Superior temporal gyrus (tissue), 1 donor: ENCODE measurements around the gene ALG14.
"Not testable (repeated sequence)": the region's sequence is repeated elsewhere in the genome, so short reads cannot be mapped to it uniquely, and the experiment has no call there.

Experiments
- DNase-seq: peaks from one replicate; pipeline ENCODE4 v3.0.0-alpha.2; 2016; ENCODE audit errors: extremely low spot score

Gene ALG14

DNA sequence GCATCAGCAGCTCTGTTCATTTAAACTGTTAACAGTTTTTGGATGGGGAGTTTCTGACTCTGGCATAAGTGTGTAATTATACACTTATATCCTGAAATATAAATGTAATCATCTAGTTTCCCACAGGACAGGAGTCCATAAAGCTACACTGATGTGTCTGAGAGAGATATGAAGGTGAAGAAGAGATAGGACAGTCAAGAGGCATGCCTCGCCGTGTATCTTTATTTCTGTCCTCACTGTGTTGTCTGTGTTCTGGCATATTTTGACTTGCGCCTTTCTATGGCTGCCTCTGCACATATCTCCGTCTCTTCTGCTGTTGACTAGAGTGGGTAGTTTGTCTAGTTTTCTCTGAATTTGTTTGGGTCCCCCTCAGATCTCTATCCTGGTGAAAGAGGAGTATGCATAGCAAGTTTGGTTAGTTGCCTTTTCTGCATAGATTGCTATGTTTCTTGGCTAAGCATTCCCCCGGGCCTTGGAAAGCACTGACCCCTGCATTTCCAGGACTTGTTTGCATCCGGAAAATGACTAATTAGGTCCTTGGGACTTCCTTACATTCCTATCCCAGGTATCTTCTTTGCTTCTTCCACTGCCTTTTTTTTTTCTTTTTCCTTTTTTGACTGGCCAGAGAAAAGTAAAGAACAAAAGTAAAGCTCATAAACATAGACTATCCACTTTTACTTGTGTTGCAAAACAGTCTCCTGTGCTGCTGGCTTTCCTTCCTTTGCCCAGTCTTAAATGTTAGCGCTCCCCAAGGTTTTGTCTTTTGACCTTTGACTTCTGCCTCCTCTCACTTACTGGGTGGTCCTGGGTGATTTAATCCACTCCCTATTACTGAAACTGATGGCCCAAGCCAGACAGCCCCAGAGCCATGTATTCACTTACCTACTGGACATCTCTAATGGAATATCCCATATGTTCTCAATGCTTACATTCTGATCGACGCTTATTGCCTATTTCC is 118.2 kb downstream of the ALG14 start:
- no peak for DNase-seq

DNA sequence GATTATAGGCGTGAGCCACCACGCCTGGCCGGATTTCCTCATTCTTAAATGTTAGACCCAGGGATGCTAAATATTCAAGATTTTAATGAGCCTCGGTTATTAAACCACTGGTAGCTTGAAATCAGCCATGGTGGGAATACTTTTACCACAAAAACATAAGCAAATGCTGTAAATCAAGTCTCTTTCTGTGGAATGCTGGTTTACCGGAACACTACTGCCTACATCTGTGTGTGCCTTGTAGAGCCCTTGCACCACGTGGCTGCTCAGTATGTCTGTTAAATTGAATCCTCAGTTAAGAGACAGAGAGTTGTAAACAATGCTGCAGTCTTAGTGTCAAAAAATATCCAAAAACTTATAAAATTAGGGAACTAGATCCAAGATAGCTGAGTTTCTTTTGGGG is 119.0 kb downstream of the ALG14 start:
- DNase-seq, result no peak

DNA sequence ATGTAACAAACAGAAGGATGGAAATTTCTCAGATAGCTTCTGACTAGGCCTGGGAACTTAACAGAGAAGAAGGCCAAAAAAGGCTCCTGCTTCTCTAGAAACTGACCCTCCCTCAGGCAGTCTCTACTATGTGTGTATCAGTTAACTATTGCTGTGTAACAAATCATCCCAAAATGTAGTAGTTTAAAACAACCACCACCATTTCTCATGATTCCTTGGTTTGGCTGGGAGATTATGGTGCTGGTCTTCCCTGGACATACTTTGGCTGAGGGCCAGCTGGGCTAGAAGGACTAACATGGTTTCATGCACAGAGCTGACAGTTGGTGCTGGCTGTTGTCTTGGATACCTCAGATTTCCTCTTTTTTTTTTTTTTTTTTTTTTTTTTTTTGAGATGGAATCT is 119.6 kb downstream of the ALG14 start:
- no peak for DNase-seq

DNA sequence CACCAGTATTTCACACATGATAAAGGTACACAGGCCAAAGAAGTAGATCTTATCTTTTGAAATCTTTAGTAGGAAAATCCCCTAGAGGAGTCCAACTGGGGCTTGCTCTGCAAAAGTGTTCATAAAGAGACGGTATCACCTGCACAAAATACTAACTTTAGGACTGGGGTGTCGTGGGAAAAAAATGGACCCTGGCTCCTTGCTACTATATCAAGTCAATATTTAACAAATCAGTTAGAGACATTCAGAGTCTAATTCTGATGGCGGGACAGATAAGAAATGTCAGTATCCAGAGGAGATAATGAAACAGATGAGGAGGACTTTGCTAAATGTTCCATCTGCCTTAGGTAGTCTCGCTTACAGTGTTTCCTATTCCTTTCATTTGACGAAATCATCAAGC is 120.2 kb downstream of the ALG14 start:
- no peak for DNase-seq

DNA sequence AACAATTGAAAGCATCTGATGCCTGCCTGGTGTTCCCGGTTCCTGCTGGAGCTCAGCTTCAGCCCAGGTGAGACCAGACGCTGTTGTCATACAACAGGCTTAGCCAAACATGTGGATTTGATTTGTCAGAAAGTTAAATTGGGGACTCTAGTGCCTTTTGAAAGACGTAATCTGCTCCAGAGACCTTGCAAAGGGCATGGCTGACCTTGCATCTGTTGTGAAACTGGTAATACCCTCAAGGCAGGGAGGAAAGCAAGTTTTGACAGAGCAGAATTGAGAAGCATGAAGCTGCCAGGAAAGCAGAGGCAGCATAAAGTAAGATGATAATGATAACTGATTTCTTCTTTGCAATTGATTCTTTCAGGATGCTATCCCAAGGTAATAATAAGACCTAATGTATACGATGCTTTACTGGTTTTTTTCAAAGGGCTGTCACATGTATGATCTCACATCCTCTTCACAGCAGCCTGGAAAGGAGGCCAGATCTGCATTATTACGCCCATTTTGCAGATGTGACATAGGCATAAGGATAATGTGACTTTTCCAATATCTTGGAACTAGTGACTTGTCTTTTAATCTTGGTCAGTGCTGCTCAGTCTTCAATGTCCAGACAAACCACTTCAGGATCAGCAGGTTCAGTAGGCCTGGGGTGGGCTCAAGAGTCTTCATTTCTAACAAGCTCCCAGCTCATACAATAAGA is 121.1 kb downstream of the ALG14 start:
- no peak for DNase-seq

DNA sequence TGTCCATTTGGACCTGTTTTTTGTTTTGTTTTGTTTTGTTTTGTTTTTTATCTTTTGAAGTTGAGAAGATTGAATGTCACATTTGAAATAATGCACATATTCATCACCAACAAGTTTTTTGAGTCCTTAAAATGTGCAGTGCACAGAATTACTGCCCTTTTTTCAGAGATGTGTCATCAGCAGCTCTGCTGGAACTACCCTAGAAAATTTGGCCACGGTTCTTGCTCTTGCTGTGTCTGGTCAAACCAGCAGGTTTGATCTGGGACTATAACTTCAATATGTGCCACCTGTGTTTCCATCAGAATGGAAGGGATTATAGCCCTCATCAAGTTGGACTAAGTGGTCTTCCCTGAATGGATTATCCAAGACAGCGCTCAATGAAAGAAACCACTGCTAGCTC is 121.7 kb downstream of the ALG14 start:
- no peak for DNase-seq

DNA sequence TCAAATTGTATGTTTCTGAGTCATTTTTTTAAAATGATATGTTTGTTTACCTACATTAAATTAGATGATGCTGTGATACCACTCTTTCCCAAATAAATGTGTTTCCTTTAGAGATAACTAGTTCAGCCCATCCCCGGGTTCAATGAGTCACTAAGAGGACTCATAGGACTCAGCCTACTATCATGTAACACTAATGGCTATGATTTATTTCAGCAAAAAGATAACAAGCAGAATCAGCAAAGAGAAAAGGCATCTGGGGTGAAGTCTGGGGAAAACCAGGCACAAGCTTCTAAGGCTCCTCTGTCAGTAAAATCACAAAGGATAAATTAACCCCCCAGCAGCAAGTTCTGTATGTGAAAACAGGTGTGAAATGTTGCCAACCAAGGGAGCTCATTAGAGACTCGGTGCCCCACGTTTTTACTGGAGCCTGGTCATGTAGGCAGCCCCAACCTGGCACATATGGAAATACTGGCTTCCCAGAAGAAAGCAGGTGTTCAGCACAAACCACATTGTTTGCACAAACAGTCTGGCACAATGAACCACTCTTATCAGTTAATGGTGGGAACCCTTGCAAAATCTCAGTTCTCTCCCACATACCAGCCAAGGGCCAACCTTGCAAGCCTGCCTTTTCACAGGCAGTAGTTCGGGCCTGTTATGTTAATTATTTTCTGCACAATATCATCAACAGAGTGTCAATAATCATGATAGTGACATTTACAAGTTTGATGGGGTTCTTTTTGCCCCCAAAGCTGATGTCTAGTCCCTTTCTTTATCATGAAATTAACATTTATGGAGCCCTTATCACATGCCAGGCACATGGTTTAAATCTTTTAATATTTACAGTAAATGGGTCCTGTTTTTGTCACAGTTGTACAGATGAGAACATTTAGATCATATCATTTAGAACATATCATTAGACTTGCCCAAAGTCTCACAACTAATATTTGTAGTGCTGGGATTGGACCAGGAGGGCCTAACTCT is 122.8 kb downstream of the ALG14 start:
- DNase-seq, result no peak

DNA sequence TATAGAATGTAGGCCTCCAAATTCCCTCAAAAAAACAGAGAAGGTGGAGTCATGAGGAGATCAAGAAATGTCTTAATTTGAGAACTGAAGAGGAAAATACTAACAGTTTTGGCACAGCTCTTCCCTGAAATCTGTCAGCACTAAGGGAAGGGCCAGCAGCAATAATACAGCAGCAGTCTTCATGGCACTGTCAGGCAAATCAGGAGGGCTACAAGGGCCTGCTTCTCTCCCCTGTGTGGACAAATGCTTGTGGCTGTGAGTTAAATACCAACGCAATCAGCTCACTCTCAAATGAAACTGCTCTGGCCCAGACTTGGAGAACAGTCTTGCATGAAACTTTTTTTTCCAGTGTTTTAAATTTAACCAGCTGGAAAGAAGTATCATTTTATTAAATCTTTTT is 125.3 kb downstream of the ALG14 start:
- DNase-seq, result no peak

DNA sequence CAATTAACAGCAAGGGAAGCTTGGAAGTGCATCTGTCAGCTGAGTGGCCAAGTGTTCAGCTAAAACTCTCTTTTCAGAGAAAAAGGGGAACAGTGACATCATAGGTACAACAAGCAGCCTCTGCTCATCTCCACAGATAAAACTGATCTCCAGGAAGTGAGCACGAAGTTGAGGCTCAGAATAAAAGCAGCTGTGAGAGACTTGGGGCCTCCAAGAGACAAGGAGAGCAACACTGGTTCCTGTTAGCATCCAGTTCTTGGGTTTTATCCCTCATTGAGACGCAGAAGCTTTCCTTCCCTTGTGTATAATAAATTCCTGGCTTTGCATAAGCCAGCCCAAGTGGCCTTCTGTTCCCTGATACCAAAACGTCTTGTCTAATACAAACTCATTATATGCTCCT is 125.9 kb downstream of the ALG14 start:
- no peak for DNase-seq

DNA sequence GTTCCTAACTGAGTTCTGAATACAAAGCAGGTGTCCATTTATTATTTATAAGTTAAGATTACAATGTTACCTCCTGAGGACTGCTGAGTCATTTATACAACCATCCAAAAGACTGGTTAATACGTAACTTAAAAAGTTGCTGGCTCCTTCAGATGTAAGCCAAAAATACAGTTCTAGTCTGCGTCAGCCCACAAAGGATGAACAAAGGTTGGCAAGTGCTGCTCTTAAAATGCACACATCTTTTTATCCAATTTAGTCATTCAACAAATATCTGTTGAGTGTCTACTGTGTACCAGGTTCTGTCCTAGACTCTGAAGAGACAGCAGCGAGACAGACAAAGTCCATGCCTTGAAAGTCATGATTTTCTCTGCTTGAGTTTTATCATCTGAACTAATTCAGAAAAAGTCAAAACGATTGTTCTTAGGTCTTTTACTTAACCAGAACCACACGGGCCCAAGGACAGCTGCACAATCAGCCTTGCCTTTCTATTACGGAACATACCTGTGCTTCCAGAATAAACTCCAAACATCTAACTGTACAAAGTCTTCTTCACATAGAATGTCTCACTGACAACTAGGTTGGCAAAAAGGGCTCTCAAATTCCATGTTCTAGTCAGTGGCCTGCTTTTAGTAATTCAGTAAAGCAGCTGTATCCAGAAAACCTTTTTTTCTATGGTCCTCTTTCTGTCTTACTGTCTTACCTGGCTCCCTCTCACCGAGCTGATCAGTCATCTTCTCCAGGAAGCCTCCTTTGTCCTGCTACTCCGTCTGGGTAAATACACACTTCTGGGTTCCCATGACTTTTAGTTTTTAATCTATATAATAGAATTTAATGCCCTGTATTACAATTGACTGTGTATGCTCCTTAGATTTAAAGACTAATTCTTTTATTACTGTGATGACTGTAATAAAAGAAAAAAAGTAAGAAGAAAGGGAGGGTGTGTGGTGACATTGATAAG is 130.3 kb downstream of the ALG14 start:
- no peak for DNase-seq

DNA sequence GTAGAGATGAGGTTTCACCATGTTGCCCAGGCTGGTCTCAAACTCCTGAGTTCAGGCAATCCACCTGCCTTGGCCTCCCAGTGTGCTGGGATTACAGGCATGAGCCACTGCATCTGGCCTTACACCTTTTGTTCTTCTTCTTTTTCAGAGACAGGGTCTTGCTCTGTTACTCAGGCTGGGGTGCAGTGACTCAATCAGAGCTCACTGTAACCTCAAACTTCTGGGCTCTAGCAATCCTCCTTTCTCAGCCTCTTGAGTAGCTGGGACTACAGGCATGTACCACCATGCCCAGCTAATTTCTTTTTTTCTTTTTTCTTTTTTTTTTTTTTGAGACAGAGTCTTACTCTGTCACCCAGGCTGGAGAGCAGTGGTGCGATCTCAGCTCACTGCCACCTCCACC is 131.3 kb downstream of the ALG14 start:
- not testable (repeated sequence) for DNase-seq

DNA sequence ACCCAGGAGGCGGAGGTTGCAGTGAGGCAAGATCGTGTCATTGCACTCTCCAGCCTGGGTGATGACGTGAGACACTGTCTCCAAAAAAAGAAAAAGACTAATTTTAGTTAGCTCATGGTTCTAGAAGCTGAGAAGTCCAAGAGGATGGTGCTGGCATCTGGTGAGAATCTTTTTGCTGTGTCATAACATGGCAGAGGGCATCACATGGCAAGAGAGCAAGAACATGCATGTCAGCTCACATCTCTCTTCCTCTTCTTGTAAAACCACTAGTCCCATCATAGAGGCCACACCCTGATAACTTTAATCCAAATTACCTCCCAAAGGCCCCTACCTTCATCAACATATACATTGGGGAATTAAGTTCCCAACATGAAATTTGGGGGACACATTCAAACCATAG is 132.0 kb downstream of the ALG14 start:
- no peak for DNase-seq

DNA sequence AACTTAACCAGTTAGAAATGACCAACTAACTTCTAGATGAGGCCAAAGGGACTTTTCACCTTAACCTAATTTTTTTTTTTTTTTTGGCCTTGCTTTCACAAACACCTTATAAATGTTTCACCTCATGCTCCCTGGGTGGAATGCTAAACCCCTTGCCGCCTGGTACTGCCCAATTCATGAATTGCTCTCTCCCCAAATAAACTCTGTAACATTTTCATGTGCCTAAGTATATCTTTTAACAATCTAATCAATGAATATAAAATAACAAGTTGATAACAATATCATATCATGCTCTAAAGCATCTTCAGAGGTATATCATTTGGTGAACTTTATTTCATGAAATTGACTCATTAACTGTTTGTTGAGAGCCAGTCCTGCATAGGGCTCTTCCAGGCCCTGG is 134.9 kb downstream of the ALG14 start:
- DNase-seq, result no peak

DNA sequence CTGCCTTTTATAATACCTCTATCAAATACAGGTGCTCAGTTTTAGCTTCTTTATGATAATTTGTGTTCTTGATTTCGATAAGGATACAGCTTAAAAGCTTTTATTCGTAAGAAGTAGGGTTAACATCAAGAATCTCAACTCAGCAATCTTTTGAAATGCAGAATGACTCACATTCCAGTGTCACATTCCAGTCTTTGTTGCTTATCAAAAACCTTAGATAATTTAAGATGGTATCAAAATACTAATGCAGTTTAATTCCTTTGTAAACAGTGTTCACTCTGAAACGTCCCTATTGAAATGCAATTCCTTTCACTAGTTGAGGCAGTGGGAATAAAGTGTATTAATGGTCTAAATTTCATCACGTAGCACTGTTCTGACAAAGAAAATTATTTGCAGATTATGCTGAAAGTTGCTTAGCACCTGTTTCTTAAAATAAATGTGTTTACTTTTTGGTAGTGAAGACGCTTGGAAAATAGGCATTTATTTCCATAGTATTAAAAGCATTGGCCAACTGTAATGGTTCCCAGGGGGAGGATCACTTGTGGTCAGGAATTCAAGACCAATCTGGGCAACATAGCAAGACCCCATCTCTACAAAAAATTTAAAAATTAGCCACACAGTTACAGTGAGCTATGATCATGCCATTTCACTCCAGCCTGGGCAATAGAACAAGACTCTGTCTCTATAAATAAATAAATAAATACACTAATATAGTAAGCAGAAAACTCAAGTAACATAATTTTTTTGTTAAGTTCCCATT is 135.7 kb downstream of the ALG14 start:
- no peak for DNase-seq

DNA sequence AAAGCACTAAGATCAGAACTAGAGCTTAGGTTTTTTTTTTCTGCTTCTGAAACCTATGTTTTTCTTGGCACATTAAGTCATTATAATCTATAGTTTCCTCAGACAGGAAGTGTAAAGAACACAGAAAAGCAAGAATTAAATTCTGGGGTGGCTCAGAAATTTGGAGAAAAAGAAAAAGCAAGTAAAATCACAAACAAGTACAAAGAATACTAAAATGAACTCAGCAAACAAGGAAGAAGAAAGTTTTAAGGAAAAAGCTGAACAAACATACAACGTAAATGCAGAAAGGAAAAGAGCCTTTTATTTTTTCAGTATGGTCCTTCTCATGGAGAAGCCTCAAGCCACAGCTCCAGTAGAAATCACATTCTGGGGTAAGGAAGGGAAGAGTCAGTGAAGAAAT is 137.3 kb downstream of the ALG14 start:
- DNase-seq, result no peak

DNA sequence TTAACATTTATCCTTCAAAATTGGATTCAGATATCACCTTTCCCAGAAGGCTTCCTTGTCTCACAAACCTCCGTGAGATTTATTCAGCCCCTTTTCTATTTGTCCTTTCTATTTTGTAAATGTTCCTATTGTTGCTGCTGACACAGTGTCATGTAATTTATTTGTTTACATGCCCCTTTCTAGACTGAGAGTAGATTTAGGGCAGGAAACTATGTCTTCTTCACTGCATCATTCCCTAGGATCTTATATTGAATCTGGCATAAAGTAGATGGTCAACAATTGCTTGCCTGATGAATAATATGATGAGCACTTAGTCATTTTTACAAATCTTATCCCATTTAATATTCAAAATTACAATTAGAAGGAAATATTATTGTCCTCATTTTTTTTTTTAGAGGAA is 137.7 kb downstream of the ALG14 start:
- no peak for DNase-seq

DNA sequence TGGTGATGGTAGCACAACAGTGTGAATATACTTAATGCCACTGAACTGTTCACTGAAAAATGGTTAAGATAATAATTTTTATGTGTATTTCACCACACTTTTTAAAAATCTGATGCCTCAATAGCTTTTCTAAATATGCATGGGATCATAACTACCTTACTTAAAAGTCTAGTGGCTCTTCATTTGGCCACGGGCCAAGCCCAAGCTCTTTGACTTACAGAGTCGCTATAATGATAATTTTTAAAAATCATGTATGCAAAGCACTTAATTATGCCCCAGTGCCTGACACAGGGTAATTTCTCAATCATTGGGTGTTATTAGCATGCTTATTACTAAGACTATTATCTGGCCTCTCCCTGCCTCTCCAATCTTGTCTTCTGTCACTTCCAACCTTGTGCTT is 138.2 kb downstream of the ALG14 start:
- no peak for DNase-seq

DNA sequence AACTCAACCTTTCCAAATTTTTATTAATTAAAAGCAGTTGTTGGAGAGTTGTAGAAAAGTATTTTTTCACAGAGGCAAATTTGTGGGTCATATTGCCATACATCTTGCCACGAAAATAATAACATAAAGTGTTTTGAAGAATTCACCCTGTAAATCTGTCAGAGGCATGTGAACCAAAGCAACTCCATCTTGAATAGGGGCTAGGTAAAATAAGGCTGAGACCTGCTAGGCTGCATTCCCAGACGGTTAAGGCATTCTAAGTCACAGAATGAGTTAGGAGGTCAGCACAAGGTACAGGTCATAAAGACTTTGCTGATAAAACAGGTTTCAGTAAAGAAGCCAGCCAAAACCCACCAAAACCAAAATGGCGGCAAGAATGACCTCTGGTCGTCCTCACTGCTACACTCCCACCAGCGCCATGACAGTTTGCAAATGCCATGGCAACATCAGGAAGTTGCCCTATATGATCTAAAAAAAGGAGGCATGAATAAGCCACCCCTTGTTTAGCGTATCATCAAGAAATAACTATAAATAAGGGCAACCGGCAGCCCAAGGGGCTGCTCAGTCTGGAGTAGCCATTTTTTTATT is 141.4 kb downstream of the ALG14 start:
- no peak for DNase-seq

DNA sequence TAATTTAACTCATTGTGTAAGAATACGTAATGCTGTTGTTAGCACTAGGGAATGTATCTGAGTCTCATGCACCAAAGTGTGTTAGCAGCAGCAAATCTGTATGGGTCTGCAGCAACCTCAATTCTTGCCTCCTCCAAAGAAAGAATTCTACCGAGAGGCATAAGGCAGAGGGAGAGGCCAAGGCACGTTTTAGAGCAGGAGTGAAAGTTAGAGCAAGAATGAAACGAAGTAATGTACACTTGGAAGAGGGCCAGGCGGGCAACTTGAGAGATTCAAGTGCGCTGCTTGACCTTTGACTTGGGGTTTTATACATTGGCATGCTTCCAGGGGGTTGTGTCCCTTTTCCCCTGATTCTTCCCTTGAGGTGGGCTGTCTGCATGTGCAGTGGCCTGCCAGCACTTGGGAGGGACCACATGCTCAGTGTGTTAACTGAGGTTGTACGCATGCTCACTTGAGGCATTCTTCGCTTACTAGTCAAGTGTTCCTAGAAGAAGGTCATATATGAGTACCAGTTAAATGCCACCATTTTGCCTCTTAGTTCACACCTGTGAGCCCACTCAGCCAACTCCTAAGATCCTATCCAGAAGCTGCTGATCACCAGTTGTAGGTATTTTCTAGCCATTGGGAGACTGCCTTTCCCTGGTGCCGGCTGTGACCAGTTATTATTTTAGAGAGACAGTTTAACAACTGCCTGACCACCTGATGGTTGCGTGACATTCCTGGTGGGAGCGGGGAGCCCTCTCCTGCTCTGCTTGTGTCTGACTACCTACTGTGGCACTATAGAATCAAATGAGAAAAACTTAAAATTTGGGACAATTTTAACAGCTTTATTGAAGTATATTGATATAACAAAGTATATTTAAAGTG is 143.2 kb downstream of the ALG14 start:
- no peak for DNase-seq
